GM12891 (cell line): Measurements from ENCODE around the gene STS.

Source experiments
- POLR2A ChIP-seq: IDR thresholded peaks from 2 replicates; pipeline ENCODE4 v1.6.1; 2011; ENCODE audit warnings: low read depth, low read length, control low read depth
- POLR2AphosphoS5 ChIP-seq: IDR thresholded peaks from 2 replicates; pipeline ENCODE4 v1.6.1; 2011; ENCODE audit warnings: low read depth, low read length, control low read depth

DNA sequence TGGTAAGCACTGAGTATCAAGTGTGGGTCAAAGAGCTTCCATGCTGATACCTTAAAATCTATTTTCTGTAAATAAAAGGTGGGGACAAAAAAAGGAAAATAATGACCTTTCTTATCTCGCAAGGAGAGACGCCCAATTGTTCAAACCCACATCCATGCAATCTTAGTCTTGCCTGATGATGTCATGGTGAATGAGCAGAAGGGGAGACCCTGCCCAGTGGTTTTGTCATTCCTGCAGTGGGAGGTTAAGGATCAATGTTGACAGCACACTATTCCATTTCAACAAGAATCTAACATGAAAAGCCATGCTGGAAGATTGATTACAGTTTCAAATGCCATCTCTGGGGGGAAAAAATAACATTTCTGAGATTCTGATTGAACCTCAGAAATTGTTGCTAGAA, 41.2 kb downstream of the STS start:
- TF ChIP-seq POLR2A (no peak), POLR2AphosphoS5 (no peak)
